Glomerular visceral epithelial cell (primary cell): Measurements from ENCODE around the gene SLC35A5.
"Not testable (repeated sequence)": the region's sequence is repeated elsewhere in the genome, so short reads cannot be mapped to it uniquely, and the experiment has no call there.

Source experiments
- DNase-seq: peaks from one replicate; pipeline ENCODE4 v3.0.0-alpha.2; 2016; ENCODE audit errors: extremely low spot score

Gene SLC35A5

GRCh38 chr3:112561734-112562529 is at the start of gene SLC35A5, which contains the start of gene ATG3:
Gene SLC35A5, plus strand, starts transcription at chr3:112562045. Its CDS starts 1,359 bp downstream, at chr3:112563404.
Gene ATG3, minus strand, starts transcription at chr3:112561962. Its CDS starts 434 bp downstream, at chr3:112561528.
- DNase-seq: peak; percentile 97

GRCh38 chr3:112512320-112512719 is 49.5 kb upstream of the SLC35A5 start:
- no peak for DNase-seq

GRCh38 chr3:112514527-112515128 is 47.2 kb upstream of the SLC35A5 start:
- no peak for DNase-seq

DNA sequence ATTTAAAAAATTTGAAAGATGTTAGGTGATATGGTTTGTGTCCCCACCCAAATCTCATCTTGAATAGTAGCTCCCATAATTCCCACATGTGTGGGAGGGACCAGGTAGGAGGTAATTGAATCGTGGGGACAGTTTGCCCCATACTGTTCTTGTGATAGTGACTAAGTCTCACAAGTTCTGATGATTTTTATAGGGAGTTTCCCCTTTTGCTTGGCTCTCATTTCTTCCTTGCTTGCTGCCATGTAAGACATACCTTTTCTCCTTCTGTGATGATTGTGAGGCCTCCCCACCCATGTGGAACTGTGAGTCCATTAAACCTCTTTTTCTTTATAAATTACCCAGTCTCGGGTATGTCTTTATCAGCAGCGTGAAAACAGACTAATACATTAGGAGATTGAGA is 42.9 kb upstream of the SLC35A5 start:
- not testable (repeated sequence) for DNase-seq

DNA sequence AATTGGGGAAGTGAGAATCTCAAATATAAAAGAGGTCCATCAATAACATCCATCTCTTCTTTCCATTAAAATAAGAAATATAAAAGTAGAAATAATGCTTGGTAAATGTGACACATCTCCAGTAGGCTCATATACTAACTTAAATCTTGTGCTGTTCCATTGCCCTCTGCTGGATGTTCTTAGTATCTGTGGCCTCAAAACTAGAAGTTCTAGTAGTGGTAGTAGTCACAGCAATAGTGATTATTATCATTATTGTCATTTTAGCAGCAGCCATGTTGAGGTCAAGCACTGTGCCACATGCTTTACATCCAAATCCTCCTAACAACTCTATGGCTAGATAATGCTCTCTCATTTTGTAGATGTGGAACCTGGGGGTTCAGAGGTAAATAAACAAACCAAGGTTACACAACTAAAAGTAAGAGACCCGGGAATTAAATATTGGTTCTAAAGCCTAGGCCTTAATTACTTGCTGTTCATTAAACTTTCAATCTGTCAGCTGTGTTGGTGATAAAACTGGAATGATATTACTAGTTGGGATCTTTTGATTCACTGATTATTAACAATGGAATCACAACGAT is 42.3 kb upstream of the SLC35A5 start:
- DNase-seq: peak; percentile 60

GRCh38 chr3:112524127-112524526 is 37.7 kb upstream of the SLC35A5 start:
- not testable (repeated sequence) for DNase-seq

DNA sequence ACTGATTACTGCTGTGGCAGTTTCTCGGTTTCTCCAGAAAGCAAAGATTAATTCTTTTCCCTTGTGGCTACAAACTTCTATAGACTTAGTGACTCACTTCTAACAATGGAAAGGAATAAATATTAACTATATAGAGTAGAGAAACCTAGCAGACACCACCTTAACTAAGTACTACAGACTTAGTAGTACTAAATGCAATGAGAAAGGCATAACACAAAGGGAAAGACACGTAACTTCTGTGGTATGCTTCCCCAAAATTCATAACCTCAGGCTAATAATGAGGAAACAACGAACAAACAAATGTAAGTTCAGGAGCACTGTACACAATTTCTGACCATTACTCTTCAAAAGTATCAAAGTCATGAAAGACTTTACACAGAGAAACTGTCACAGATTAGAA is 31.3 kb upstream of the SLC35A5 start:
- DNase-seq: no peak

GRCh38 chr3:112531358-112531781 is 30.5 kb upstream of the SLC35A5 start:
- peak; percentile 16 for DNase-seq

DNA sequence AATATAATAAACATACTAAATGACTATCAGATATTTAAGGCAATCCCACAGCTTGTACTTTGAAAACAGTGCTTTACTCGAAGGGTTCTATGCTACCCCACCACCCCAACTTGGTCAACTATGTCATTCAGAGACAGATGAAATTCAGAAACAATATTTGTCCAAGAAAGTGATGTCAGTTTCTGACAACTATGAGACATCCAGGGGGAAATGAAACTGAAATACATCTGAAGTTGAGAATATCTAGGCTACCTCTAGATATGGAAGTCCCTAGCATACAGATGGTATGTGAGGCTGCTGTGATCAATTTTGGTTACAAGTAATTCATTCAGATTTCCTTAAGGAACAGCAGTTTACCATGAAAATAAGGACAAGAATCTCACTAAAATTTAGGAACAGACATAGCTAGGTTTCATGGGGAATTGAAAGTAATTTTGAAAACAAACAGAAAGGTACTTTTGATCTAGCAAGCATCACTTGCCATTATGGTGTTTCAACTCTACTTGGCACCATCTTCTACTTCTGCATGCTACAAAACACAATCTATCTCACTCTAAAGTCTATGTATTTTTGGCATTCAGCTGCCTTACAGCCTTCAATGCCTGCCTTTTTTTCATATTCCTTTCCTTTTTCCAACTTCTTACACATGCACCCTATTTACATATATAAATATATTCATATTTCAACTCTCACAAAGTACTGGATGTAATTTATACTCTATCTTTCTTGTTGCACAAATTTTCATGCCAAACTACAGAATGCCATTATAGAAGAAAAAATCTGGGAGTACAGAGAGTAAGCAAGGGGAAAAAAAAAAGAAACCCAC is 21.8 kb upstream of the SLC35A5 start:
- no peak for DNase-seq

- DNase-seq: no peak
Observed at GRCh38 chr3:112546216-112546759, 15.6 kb upstream of the SLC35A5 start.

DNA sequence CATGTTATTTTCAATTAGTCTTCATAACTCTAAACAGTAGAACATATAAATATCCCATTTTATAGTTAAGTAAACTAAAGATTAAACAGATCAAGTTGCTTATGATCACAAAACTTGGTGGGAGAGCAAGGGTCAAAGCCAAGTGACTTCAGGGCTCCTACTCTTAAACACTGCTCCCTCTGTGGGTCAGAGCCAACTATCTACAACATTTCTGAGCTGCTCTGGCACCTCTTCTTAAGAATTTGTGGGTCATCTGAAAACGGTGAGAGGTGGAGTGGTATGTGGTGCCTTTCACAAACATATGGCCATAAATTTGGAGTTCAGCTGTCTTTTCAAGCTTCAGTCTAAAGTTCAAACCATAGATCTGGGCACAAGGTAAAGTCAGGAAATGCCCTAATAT is 11.0 kb upstream of the SLC35A5 start:
- no peak for DNase-seq

GRCh38 chr3:112555535-112556170 is 6.2 kb upstream of the SLC35A5 start:
- DNase-seq: no peak

DNA sequence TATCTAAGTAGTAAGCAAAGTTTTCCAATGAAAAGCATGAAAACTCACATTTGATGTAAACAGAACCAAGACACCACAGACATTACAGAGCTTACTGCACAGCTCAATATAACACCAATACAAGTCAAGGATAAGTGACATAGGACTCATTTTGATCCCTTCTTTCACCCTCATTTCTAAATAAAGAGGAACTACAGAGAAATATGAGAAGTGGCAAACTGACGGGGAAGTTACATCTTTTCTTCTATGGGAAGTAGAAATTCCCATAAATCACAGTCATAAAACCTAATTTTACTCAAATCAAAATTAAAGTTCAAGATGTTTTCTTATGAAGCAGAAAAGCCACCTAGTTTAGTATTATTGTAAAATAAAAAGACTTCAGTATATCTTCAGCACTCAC is 3.9 kb upstream of the SLC35A5 start:
- no peak for DNase-seq

DNA sequence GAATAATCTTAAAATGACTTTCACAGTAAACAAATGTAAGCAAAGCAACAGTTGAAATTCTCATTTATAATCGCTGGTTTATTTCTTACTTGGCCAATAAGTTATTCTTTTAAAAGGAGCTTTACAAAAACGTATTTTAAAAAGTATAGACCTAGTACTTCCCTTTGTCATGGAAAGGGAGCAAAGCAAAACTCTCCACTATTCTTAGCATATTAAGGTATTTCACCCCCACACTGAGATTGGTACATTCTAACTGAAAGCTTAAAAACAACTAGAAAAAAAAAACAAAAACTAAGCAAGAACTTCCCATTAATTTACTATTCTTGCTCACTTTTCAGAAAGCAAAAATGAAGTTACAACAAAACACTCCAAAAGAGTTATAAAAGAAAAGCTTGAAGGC is 1.5 kb upstream of the SLC35A5 start:
- no peak for DNase-seq

DNA sequence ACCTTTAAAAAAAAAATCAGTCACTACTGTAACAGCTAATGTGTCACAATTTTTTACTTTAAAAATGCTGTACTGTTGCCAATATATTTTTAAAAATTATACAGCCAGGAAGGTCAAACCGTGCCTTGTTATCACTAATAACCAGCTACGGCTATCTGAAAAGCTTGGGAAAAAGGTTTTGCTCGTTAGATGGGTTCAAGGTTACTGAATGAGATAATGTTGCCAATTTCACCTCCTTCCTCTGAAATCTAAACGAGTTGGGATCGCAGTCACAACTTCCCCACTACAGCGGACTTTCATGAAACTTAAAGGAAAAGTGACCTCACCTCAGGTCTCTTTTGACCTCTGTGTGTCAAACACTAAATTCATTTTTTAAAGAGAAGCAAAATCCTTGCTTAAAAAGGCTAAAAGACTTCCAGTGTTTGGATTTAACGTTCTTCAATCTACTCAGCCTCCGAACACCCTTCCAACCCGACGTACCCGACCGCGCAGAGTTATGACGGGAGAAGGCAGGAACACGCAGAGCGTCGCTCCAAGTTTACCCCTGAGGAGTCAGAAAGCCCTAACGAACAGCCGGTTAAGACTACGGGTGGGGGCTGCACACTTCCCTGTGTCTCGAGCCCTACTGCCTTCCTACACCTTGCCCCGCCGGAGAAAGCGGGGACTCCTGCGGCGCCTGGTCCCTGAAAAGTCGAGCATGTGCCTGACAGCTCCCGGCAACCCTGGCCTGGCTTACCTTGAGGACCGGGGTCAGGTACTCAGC is 943 bp upstream of the SLC35A5 start:
- peak; percentile 71 for DNase-seq

DNA sequence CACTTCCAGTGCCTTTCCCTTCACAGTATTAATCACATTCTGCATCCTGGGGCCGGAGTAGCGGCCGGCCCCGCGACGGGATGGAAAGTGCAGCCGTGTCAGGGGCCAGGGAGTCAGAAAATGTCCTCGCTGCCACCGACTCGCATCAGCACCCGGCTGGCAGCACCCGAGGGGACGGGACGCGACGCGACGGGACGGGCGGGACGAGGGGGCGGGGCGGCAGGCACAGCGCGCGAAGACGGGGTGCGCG is 436 bp upstream of the SLC35A5 start:
- DNase-seq: no peak

DNA sequence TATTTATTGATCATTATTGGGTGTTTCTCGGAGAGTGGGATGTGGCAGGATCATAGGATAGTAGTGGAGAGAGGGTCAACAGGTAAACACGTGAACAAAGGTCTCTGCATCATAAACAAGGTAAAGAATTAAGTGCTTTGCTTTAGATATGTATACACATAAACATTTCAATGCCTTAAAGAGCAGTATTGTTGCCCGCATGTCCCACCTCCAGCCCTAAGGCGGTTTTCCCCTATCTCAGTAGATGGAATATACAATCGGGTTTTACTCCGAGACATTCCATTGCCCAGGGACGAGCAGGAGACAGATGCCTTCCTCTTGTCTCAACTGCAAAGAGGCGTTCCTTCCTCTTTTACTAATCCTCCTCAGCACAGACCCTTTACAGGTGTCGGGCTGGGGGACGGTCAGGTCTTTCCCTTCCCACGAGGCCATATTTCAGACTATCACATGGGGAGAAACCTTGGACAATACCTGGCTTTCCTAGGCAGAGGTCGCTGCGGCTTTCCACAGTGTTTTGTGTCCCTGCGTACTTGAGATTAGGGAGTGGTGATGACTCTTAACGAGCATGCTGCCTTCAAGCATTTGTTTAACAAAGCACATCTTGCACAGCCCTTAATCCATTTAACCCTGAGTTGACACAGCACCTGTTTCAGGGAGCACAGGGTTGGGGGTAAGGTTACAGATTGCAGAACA is 2.5 kb downstream of the SLC35A5 start:
- DNase-seq: not testable (repeated sequence)

DNA sequence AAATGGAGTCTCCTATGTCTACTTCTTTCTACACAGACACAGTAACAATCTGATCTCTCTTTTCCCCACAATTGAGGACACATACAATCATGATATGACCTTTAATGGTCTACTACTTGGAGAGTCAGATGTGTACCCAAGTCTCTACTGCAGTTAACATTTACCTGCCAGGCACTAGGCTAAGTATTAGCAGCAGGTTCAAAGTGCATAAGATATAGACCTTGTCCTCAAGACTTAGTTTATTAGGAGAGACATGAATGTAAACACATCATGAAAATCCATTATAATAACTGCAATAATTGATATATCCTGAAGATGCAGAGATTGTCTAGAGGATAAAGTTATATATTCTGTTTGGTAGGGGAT is 3.1 kb downstream of the SLC35A5 start:
- DNase-seq: no peak

DNA sequence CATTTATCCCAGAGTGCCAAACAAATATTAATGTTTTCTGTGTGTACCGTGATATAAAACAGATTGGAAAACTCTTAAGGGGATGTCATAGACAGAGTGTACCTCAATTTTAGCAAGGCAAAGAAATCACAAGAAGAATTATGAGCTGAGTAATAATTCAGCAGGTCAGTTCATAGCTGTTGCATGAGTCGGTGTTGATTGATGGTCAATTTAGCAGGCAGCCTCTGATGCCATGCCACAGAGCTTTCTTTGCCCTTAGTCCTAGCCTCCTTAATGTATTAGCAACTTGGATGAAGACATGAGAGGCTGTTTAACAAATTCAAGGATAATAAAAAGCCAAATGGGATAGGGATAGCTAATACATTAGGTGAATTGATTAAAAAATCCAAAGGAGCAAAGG is 6.8 kb downstream of the SLC35A5 start:
- DNase-seq: peak; percentile 33

- DNase-seq: no peak
Observed at GRCh38 chr3:112569265-112569664, 7.4 kb downstream of the SLC35A5 start.
